SK-N-SH (cell line): Measurements from ENCODE around the gene HTRA3. TPM values are rescaled to one million over a fixed set of nuclear protein-coding genes. Genes with fewer than 3 reads are reported as not detected.

ENCODE experiments used
- CTCF ChIA-PET: fragments of 300-600, 350-600 bp; formaldehyde crosslinking; extraction: SDS; loops from one replicate; lab custom pipeline; 2021; lab: Yijun Ruan, JAX
- POLR2A ChIA-PET: fragments of 350-600 bp; sonication (Branson Sonifier 250); formaldehyde crosslinking; extraction: SDS; loops from one replicate; lab custom pipeline; 2020; ENCODE audit warnings: antibody characterized with exemption, inconsistent platforms; lab: Yijun Ruan, JAX
- DNase-seq: peaks from one replicate; pipeline ENCODE4 v3.0.0; 2012
- H2AFZ ChIP-seq: fragments of 200-600 bp; sonication (generic); 2 replicates; pipeline ENCODE4 v1.8.1; 2016; ENCODE audit warnings: antibody characterized with exemption, mild to moderate bottlenecking, low read depth
- H3F3A ChIP-seq: fragments of 200-600 bp; sonication (generic); replicated peaks from 2 replicates; pipeline ENCODE3; 2016; ENCODE audit warnings: antibody characterized with exemption, mild to moderate bottlenecking; ENCODE audit not compliant: insufficient read depth
- H3K27ac ChIP-seq, 2 experiments: fragments of 200-500 bp in 1 of 2; fragments of 200-600 bp in 1 of 2; sonication (Bioruptor generic) in 1 of 2; sonication (generic), shearing (Covaris generic) in 1 of 2; 2 replicates each; pipeline versions ENCODE4 v1.5.1 to v1.6.1; 2014 to 2016; ENCODE audit warnings: low read depth in 2 of 2, inconsistent platforms in 1 of 2, low read length in 1 of 2, mild to moderate bottlenecking in 1 of 2, mixed read lengths in 1 of 2
- H3K27me3 ChIP-seq: fragments of 200-600 bp; sonication (generic), shearing (Covaris generic); 2 replicates; pipeline ENCODE4 v1.6.1; 2016; ENCODE audit warnings: mixed run types; ENCODE audit not compliant: insufficient read depth
- H3K36me3 ChIP-seq, 2 experiments: fragments of 200-500 bp in 1 of 2; fragments of 200-600 bp in 1 of 2; sonication (Bioruptor generic) in 1 of 2; sonication (generic) in 1 of 2; replicated peaks in 1 of 2; 2 replicates each; pipeline versions ENCODE3 to v1.5.1; 2014 to 2016; ENCODE audit warnings: low read length in 1 of 2, mild to moderate bottlenecking in 1 of 2; ENCODE audit not compliant: insufficient read depth in 2 of 2, control insufficient read depth in 1 of 2
- H3K4me1 ChIP-seq, 2 experiments: fragments of 200-500 bp in 1 of 2; fragments of 200-600 bp in 1 of 2; sonication (Bioruptor generic) in 1 of 2; sonication (generic), shearing (Covaris generic) in 1 of 2; 2 replicates each; pipeline versions ENCODE4 v1.5.1 to v1.6.1; 2014 to 2016; ENCODE audit warnings: low read depth in 1 of 2, low read length in 1 of 2, mixed run types in 1 of 2; ENCODE audit not compliant: insufficient read depth in 2 of 2, control insufficient read depth in 1 of 2
- H3K4me2 ChIP-seq: fragments of 200-600 bp; sonication (generic), shearing (Covaris generic); 2 replicates; pipeline ENCODE4 v1.6.1; 2017; ENCODE audit warnings: mixed run types
- H3K4me3 ChIP-seq, 2 experiments: fragments of 200-500 bp in 1 of 2; fragments of 200-600 bp in 1 of 2; sonication (Bioruptor generic) in 1 of 2; sonication (generic), shearing (Covaris generic) in 1 of 2; 2 replicates each; pipeline versions ENCODE4 v1.5.1 to v1.8.1; 2014 to 2016; ENCODE audit warnings: low read depth in 2 of 2, inconsistent platforms in 1 of 2, low read length in 1 of 2, mild to moderate bottlenecking in 1 of 2, mixed read lengths in 1 of 2, moderate library complexity in 1 of 2
- H3K79me2 ChIP-seq: fragments of 200-600 bp; sonication (generic); 2 replicates; pipeline ENCODE4 v1.8.1; 2017; ENCODE audit warnings: mild to moderate bottlenecking; ENCODE audit not compliant: insufficient read depth
- H3K9ac ChIP-seq: fragments of 200-600 bp; sonication (generic); 2 replicates; pipeline ENCODE4 v1.6.1; 2017; ENCODE audit warnings: mixed run types
- H3K9me2 ChIP-seq: fragments of 200-600 bp; sonication (generic); 2 replicates; pipeline ENCODE4 v1.6.1; 2017; ENCODE audit warnings: mixed run types
- H3K9me3 ChIP-seq: fragments of 200-600 bp; sonication (generic); 2 replicates; pipeline ENCODE4 v1.6.1; 2017; ENCODE audit warnings: mixed run types, mild to moderate bottlenecking, moderate library complexity
- H4K20me1 ChIP-seq: fragments of 200-600 bp; sonication (generic); 2 replicates; pipeline ENCODE4 v1.6.1; 2017; ENCODE audit warnings: mild to moderate bottlenecking, mixed run types; ENCODE audit not compliant: insufficient read depth
- CTCF ChIP-seq: fragments of 200-600 bp; sonication (generic); IDR thresholded peaks from 2 replicates; pipeline ENCODE4 v1.6.1; 2017; ENCODE audit warnings: antibody characterized with exemption, mild to moderate bottlenecking, moderate library complexity
- ELF1 ChIP-seq: IDR thresholded peaks from 2 replicates; pipeline ENCODE4 v1.4.0; 2012
- EZH2phosphoT487 ChIP-seq: fragments of 200-600 bp; sonication (generic); IDR thresholded peaks from 2 replicates; pipeline ENCODE4 v1.6.1; 2017; ENCODE audit warnings: low read depth, mixed run types, mild to moderate bottlenecking, antibody characterized with exemption, moderate library complexity, borderline replicate concordance
- FOSL2 ChIP-seq: IDR thresholded peaks from 2 replicates; pipeline ENCODE4 v1.4.0; 2012; ENCODE audit warnings: low read depth, mild to moderate bottlenecking, moderate library complexity, borderline replicate concordance
- FOXJ3 ChIP-seq: sonication (generic); formaldehyde crosslinking; IDR thresholded peaks from 2 replicates; pipeline ENCODE4 v1.5.1; 2020; ENCODE audit warnings: mild to moderate bottlenecking, missing genetic modification reagents
- GABPA ChIP-seq: IDR thresholded peaks from 2 replicates; pipeline ENCODE4 v1.4.0; 2012; ENCODE audit warnings: low read depth, mild to moderate bottlenecking
- GATA2 ChIP-seq: sonication (generic); formaldehyde crosslinking; IDR thresholded peaks from 2 replicates; pipeline ENCODE4 v1.5.0; 2020; ENCODE audit warnings: mild to moderate bottlenecking, missing genetic modification reagents
- IRF3 ChIP-seq: fragments of 150-350 bp; IDR thresholded peaks from 2 replicates; pipeline ENCODE4 v1.6.1; 2016; ENCODE audit warnings: mild to moderate bottlenecking, low read depth, low read length
- MEF2A ChIP-seq: IDR thresholded peaks from 2 replicates; pipeline ENCODE4 v1.4.0; 2012; ENCODE audit warnings: low read depth, borderline replicate concordance
- RAD21 ChIP-seq: IDR thresholded peaks from 2 replicates; pipeline ENCODE4 v1.6.1; 2012; ENCODE audit warnings: mild to moderate bottlenecking, low read length
- RFX5 ChIP-seq: IDR thresholded peaks from 2 replicates; pipeline ENCODE4 v1.6.1; 2012; ENCODE audit warnings: mild to moderate bottlenecking, improper control_type of control experiment, low read length
- RXRA ChIP-seq: IDR thresholded peaks from 2 replicates; pipeline ENCODE4 v1.4.0; 2012; ENCODE audit warnings: low read depth, mild to moderate bottlenecking, borderline replicate concordance
- SIN3A ChIP-seq: IDR thresholded peaks from 2 replicates; pipeline ENCODE4 v1.6.1; 2012; ENCODE audit warnings: low read depth, mild to moderate bottlenecking, low read length, moderate library complexity, borderline replicate concordance
- SMC3 ChIP-seq: IDR thresholded peaks from 2 replicates; pipeline ENCODE4 v1.6.1; 2012; ENCODE audit warnings: low read depth, low read length, improper control_type of control experiment
- TAF1 ChIP-seq: IDR thresholded peaks from 2 replicates; pipeline ENCODE4 v1.6.1; 2012; ENCODE audit warnings: low read depth, mild to moderate bottlenecking, low read length, moderate library complexity, borderline replicate concordance
- USF1 ChIP-seq: IDR thresholded peaks from 2 replicates; pipeline ENCODE4 v1.4.0; 2012; ENCODE audit warnings: low read depth, borderline replicate concordance
- ZBTB33 ChIP-seq: IDR thresholded peaks from 2 replicates; pipeline ENCODE4 v1.4.0; 2012; ENCODE audit warnings: low read depth, borderline replicate concordance
- WGBS: methylation state at CpG from one replicate; pipeline ENCODE4 v1.1.6; 2017; ENCODE audit warnings: low lambda C conversion rate; 5-methylcytosine and 5-hydroxymethylcytosine counted together
- polyA plus RNA-seq, 3 experiments: library from polyadenylated mRNA; depleted of rRNA; stranded (reverse); fragments of >200 nt; gene quantifications; 2 replicates each; pipeline ENCODE4 v1.2.3, GENCODE V29; 2012

HTRA3 gene
- polyA plus RNA-seq, 1 of the 3 experiments (the other 2 are of a cell fraction): 0.05 TPM

- TF ChIP-seq SMC3 (no peak), USF1 (no peak), RFX5 (no peak)
- ChIA-PET POLR2A (no interaction called here), CTCF (interaction anchor here (0.6 to 1.2 kb wide), 2 partner anchors 16 to 104 kb away, joined by 3 read pairs; no protein-coding TSS in a partner anchor)
- no peaks in the 10 kb centered on the region for H4K20me1 ChIP-seq
- no peaks in the 10 kb centered on the region for H3K9me3 ChIP-seq
- H3K9ac ChIP-seq: no peak overlapping the region
- no peaks in the 10 kb centered on the region for H3K27me3 ChIP-seq
- H3K4me1 ChIP-seq: peaks cover 0 to 7% of the 10 kb centered on the region in 2 experiments; a peak in 1 of 4 replicates
- no peak overlapping the region for H3K27ac ChIP-seq
- no peak for DNase-seq
- H3F3A ChIP-seq: no peaks in the 10 kb centered on the region
- H3K9me2 ChIP-seq: no peaks in the 10 kb centered on the region
- no peaks in the 10 kb centered on the region for H3K79me2 ChIP-seq
- no peaks in the 10 kb centered on the region for H3K36me3 ChIP-seq
- no peak overlapping the region for H3K4me3 ChIP-seq
- WGBS: 81% methylated on average over 32 of the region's 39 CpGs
- H2AFZ ChIP-seq: no peak overlapping the region
- H3K4me2 ChIP-seq: no peak overlapping the region
Measured at GRCh38 chr4:8345946-8346814, 76.6 kb downstream of the HTRA3 start.

- Histone ChIP-seq H3K4me3 (no peak overlapping the region), H3K9me3 (no peaks in the 10 kb centered on the region), H3K9ac (no peak overlapping the region), H3K4me1 (peaks cover 0 to 7% of the 10 kb centered on the region in 2 experiments; a peak in 1 of 4 replicates), H3K27ac (no peak overlapping the region; a peak in 1 of 4 replicates), H2AFZ (no peak overlapping the region), H3K36me3 (no peaks in the 10 kb centered on the region), H3K9me2 (no peaks in the 10 kb centered on the region), H3K27me3 (no peaks in the 10 kb centered on the region), H3K4me2 (no peak overlapping the region), H4K20me1 (no peaks in the 10 kb centered on the region), H3F3A (no peaks in the 10 kb centered on the region), H3K79me2 (no peaks in the 10 kb centered on the region)
- ChIA-PET POLR2A (no interaction called here), CTCF (interaction anchor here (0.6 to 1.2 kb wide), 2 partner anchors 7 to 105 kb away, joined by 3 read pairs; no protein-coding TSS in a partner anchor)
- peak; percentile 62 for DNase-seq
- WGBS: 68% methylated on average over 13 of the region's 16 CpGs
- TF ChIP-seq CTCF (no peak), ELF1 (no peak), RAD21 (no peak), RXRA (no peak), ZBTB33 (no peak), EZH2phosphoT487 (no peak), SIN3A (no peak), MEF2A (no peak), GATA2 (CRISPR knock-in tag) (no peak), SMC3 (no peak), FOSL2 (no peak), GABPA (no peak), TAF1 (no peak), FOXJ3 (no peak), IRF3 (no peak)
Measured at GRCh38 chr4:8346838-8347605, 77.5 kb downstream of the HTRA3 start.
